Endothelial cell of umbilical vein (primary cell): Measurements from ENCODE around the gene SYT10.

Experiments used
- GATA2 ChIP-seq: IDR thresholded peaks from 2 replicates; pipeline ENCODE4 v1.7.0; 2011; ENCODE audit warnings: low read depth, mild to moderate bottlenecking, moderate library complexity, mixed read lengths, low read length; ENCODE audit not compliant: insufficient read length, insufficient read depth
- POLR2AphosphoS5 ChIP-seq: IDR thresholded peaks from 2 replicates; pipeline ENCODE4 v1.6.1; 2012; ENCODE audit warnings: low read depth, mild to moderate bottlenecking, control low read depth, low read length, moderate library complexity; ENCODE audit not compliant: insufficient read depth

- TF ChIP-seq POLR2AphosphoS5, result no peak
- no peak for TF ChIP-seq GATA2
Measured at GRCh38 chr12:33440477-33440876, 858 bp upstream of the SYT10 start.
